ENCODE measurements around the gene CNOT11.

- TF ChIP-seq EZH2phosphoT487 (IDR thresholded peaks at IDR 0.05; ENCODE audit: insufficient read depth, low read depth) (no peak), EZH2 (IDR thresholded peaks at IDR 0.05; ENCODE audit: insufficient read depth, poor library complexity, severe bottlenecking) (no peak)
These were observed 20.6 kb upstream of the CNOT11 start for GRCh38 chr2:101231937-101232730.
